CD4-positive, alpha-beta T cell (primary cell): Measurements from ENCODE around the gene HAGH. TPM values are rescaled to one million over a fixed set of nuclear protein-coding genes. Genes with fewer than 3 reads are reported as not detected.

Experiments
- ATAC-seq: fragments of 200-7000 bp; cut with Tn5 transposase; one replicate; pipeline ENCODE4 v1.10.0; 2022; ENCODE audit warnings: mild to moderate bottlenecking; ENCODE audit not compliant: poor library complexity
- CTCF ChIA-PET: fragments of 350-600 bp; sonication (Branson Sonifier 250); formaldehyde crosslinking; loops from one replicate; lab custom pipeline; 2021; ENCODE audit warnings: antibody characterized with exemption, inconsistent platforms; lab: Charles Lee
- POLR2A ChIA-PET: fragments of 350-600 bp; sonication (Branson Sonifier 250); formaldehyde crosslinking; loops from one replicate; lab custom pipeline; 2021; ENCODE audit warnings: antibody characterized with exemption, inconsistent platforms; lab: Charles Lee
- DNase-seq, 14 experiments: peaks; one replicate each; pipeline ENCODE4 v3.0.0-alpha.2; 2013 to 2020; ENCODE audit warnings: mixed read lengths in 2 of 14
- H3K27ac ChIP-seq, 2 donors: one replicate each; pipeline versions ENCODE4 v1.5.1 to v1.7.0; 2013; ENCODE audit warnings: low read length in 2 of 2, low read depth in 1 of 2, mild to moderate bottlenecking in 1 of 2
- H3K27me3 ChIP-seq, 2 experiments: 1 replicate in 1 of 2; 2 replicates in 1 of 2; pipeline versions ENCODE4 v1.6.1 to v1.7.0; 2013; ENCODE audit warnings: low read length in 2 of 2, control low read depth in 1 of 2, mild to moderate bottlenecking in 1 of 2, moderate library complexity in 1 of 2; ENCODE audit not compliant: insufficient read depth in 2 of 2, control insufficient read depth in 1 of 2
- H3K36me3 ChIP-seq: one replicate; pipeline ENCODE4 v1.6.1; 2013; ENCODE audit warnings: low read length, control low read depth; ENCODE audit not compliant: insufficient read depth
- H3K4me1 ChIP-seq: one replicate; pipeline ENCODE4 v1.6.1; 2013; ENCODE audit warnings: low read length, control low read depth; ENCODE audit not compliant: insufficient read depth
- H3K4me3 ChIP-seq: one replicate; pipeline ENCODE4 v1.5.1; 2013; ENCODE audit warnings: mild to moderate bottlenecking, low read length, moderate library complexity
- H3K9me3 ChIP-seq, 2 experiments: 1 replicate in 1 of 2; 2 replicates in 1 of 2; pipeline versions ENCODE4 v1.6.1 to v1.7.0; 2013; ENCODE audit warnings: low read length in 2 of 2, mild to moderate bottlenecking in 2 of 2, control low read depth in 1 of 2, moderate library complexity in 1 of 2; ENCODE audit not compliant: control insufficient read depth in 1 of 2, insufficient read depth in 1 of 2
- H3K27ac Mint-ChIP-seq: one replicate; pipeline ENCODE4 v1.8.0; 2020; ENCODE audit warnings: mixed read lengths
- H3K27me3 Mint-ChIP-seq: one replicate; pipeline ENCODE4 v1.8.0; 2021; ENCODE audit warnings: mixed read lengths
- H3K36me3 Mint-ChIP-seq: one replicate; pipeline ENCODE4 v1.8.0; 2021; ENCODE audit warnings: low read depth, mixed read lengths
- H3K4me1 Mint-ChIP-seq: one replicate; pipeline ENCODE4 v1.8.0; 2021; ENCODE audit warnings: low read depth, mixed read lengths
- H3K4me3 Mint-ChIP-seq: one replicate; pipeline ENCODE4 v1.8.0; 2020; ENCODE audit warnings: mild to moderate bottlenecking, mixed read lengths
- H3K9me3 Mint-ChIP-seq: one replicate; pipeline ENCODE4 v1.8.0; 2020; ENCODE audit warnings: mixed read lengths
- CTCF ChIP-seq: fragments of 200-600 bp; IDR thresholded peaks from one replicate; pipeline ENCODE4 v1.8.0; 2022; ENCODE audit warnings: antibody characterized with exemption, mild to moderate bottlenecking
- intact Hi-C, 2 experiments: fragments of 100-400 bp; cut with DNase I in 1 of 2; cut with micrococcal nuclease in 1 of 2; formaldehyde crosslinking; loops; one replicate each; pipeline versions ENCODE4 v1.15.1 to v1.9.0; 2023 to 2025; cut with DNase I, micrococcal nuclease
- total RNA-seq, 174 experiments: library from RNA in 2 of 174; stranded (reverse) in 2 of 174; gene quantifications; one replicate each; pipeline ENCODE4 v1.2.3 and lab custom pipeline; 2021 to 2026

Gene HAGH
- total RNA-seq, 2 experiments from 2014 or later, result 20.9 to 22.7 TPM

- H3K4me3 Mint-ChIP-seq, result peak overlapping the region; percentile 87
- TF ChIP-seq CTCF, result no peak
- H3K9me3 ChIP-seq, result peaks cover 0 to 4% of the 10 kb centered on the region in 2 experiments
- ATAC-seq, result no peak
- no peaks in the 10 kb centered on the region for H3K9me3 Mint-ChIP-seq
- no peaks in the 10 kb centered on the region for H3K27me3 ChIP-seq
- ChIA-PET POLR2A (interaction anchor here (0.8 to 3.8 kb wide), 7 partner anchors 11 to 374 kb away, joined by 3 to 163 read pairs (median 24); partner anchors contain the start of genes EME2, FAHD1, HAGH and MAPK8IP3), CTCF (interaction anchor here (2.6 kb wide), 1 partner anchor 8 kb away, joined by 21 read pairs; the partner anchor contains the start of genes EME2, MRPS34 and NME3)
- peak overlapping the region; percentile 96 for H3K27ac Mint-ChIP-seq
- DNase-seq, result peak in 1 of 14 experiments; percentile 38
- peak overlapping the region; percentile 88 for H3K4me3 ChIP-seq
- peak overlapping the region in 1 of 2 donors; percentile 54 for H3K27ac ChIP-seq
- no peaks in the 10 kb centered on the region for H3K27me3 Mint-ChIP-seq
- H3K36me3 ChIP-seq, result peaks cover 46% of the 10 kb centered on the region
- peaks cover 26% of the 10 kb centered on the region for H3K4me1 Mint-ChIP-seq
- H3K4me1 ChIP-seq, result peaks cover 58% of the 10 kb centered on the region
- intact Hi-C loops, result loop anchor here (5.0 to 10.0 kb wide), 3 partner anchors 161 to 1376 kb away; partner anchors contain the start of genes DECR2 (in 1 of the 2), MSRB1 (in 1 of the 2) and UBE2I (in 1 of the 2)
- H3K36me3 Mint-ChIP-seq, result peaks cover 33% of the 10 kb centered on the region
Observed at GRCh38 chr16:1781254-1781653, 45.4 kb downstream of the HAGH start.

GRCh38 chr16:1780677-1781072 lies 46.0 kb downstream of the HAGH start:
- Mint-ChIP-seq H3K4me3 (peak overlapping the region; percentile 87), H3K4me1 (peaks cover 26% of the 10 kb centered on the region), H3K27me3 (no peaks in the 10 kb centered on the region), H3K9me3 (no peaks in the 10 kb centered on the region), H3K27ac (peak overlapping the region; percentile 96), H3K36me3 (peaks cover 33% of the 10 kb centered on the region)
- peak in 1 of 14 experiments; percentile 16 for DNase-seq
- no peak for ATAC-seq
- ChIA-PET POLR2A (interaction anchor here (2.7 to 3.8 kb wide), 2 partner anchors 10 to 75 kb away, joined by 38 to 163 read pairs; partner anchors contain the start of genes EME2, MAPK8IP3, MRPS34 and NME3), CTCF (no interaction called here)
- Histone ChIP-seq H3K4me3 (no peak overlapping the region), H3K4me1 (peaks cover 53% of the 10 kb centered on the region), H3K9me3 (peaks cover 0 to 4% of the 10 kb centered on the region in 2 experiments), H3K36me3 (peaks cover 43% of the 10 kb centered on the region), H3K27ac (no peak overlapping the region), H3K27me3 (no peaks in the 10 kb centered on the region)
- no peak for TF ChIP-seq CTCF
- intact Hi-C loops, result loop anchor here (5.0 to 10.0 kb wide), 3 partner anchors 162 to 1376 kb away; partner anchors contain the start of genes DECR2 (in 1 of the 2), MSRB1 (in 1 of the 2) and UBE2I (in 1 of the 2)

GRCh38 chr16:1779741-1780676 lies 46.6 kb downstream of the HAGH start:
- ChIA-PET POLR2A (interaction anchor here (3.8 kb wide), 1 partner anchor 10 kb away, joined by 163 read pairs; the partner anchor contains the start of genes EME2, MRPS34 and NME3), CTCF (no interaction called here)
- peaks cover 24% of the 10 kb centered on the region for H3K4me1 Mint-ChIP-seq
- Histone ChIP-seq H3K4me1 (peaks cover 50% of the 10 kb centered on the region), H3K36me3 (peaks cover 43% of the 10 kb centered on the region), H3K4me3 (no peak overlapping the region), H3K27ac (no peak overlapping the region), H3K27me3 (no peaks in the 10 kb centered on the region), H3K9me3 (peaks cover 0 to 4% of the 10 kb centered on the region in 2 experiments)
- peak overlapping the region; percentile 87 for H3K4me3 Mint-ChIP-seq
- no peaks in the 10 kb centered on the region for H3K9me3 Mint-ChIP-seq
- DNase-seq (peak in 1 of 14 experiments; percentile 35), ATAC-seq (no peak)
- no peaks in the 10 kb centered on the region for H3K27me3 Mint-ChIP-seq
- no peak overlapping the region for H3K27ac Mint-ChIP-seq
- no peak for TF ChIP-seq CTCF
- intact Hi-C loops, result loop anchor here (5.0 to 10.0 kb wide), 4 partner anchors 162 to 1375 kb away; partner anchors contain the start of genes DECR2 (in 1 of the 2), MSRB1 (in 1 of the 2), RAB26 (in 1 of the 2) and UBE2I (in 1 of the 2)
- peaks cover 33% of the 10 kb centered on the region for H3K36me3 Mint-ChIP-seq
